ENCODE measurements around the gene KRTAP4-1. TPM values are rescaled to one million over a fixed set of nuclear protein-coding genes. Genes with fewer than 3 reads are reported as not detected.
"Not testable (repeated sequence)": the region's sequence is repeated elsewhere in the genome, so short reads cannot be mapped to it uniquely, and the experiment has no call there.

KRTAP4-1 gene
- total RNA-seq, 1 experiment from 2014 or later: not detected

GRCh38 chr17:41167561-41167960 is 17.1 kb downstream of the KRTAP4-1 start:
- no peaks in the 10 kb centered on the region for H3K4me1 Mint-ChIP-seq (ENCODE audit: low read depth, unreplicated experiment)
- CTCF ChIA-PET: no interaction called here

DNA sequence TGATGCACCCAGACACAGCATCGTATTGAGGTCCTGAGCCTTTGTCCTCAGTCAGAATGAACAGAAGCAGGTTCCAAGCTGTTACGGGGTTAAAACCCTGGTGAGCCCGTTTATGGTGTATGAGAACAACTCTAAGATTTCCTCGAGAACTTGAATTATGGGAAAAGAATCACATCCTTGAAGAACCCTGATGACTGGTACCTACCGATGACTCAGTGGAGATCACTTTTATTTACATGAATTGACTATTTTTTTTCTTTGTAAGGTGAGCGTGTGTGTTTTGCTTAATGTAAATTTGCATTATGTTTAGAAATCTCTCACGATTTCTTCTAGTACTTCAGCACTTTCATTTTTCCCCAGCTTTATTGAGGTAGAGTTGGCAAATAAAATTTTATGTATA is 20.9 kb downstream of the KRTAP4-1 start:
- no peaks in the 10 kb centered on the region for H3K9me3 Mint-ChIP-seq (ENCODE audit: low read depth, unreplicated experiment)
- TF ChIP-seq CTCF (IDR thresholded peaks at IDR 0.05; ENCODE audit: unreplicated experiment): no peak
- H3K36me3 Mint-ChIP-seq (ENCODE audit: insufficient read depth, unreplicated experiment): no peaks in the 10 kb centered on the region
- no peaks in the 10 kb centered on the region for H3K27me3 Mint-ChIP-seq (ENCODE audit: unreplicated experiment)
- no TSS peak for BruUV-seq (replicated peaks)
- H3K4me1 Mint-ChIP-seq (ENCODE audit: low read depth, unreplicated experiment): no peaks in the 10 kb centered on the region
- CTCF ChIA-PET: no interaction called here
- no peak overlapping the region for H3K27ac Mint-ChIP-seq (ENCODE audit: unreplicated experiment)
- intact Hi-C loops (cut with micrococcal nuclease; ENCODE audit: unreplicated experiment): no loop called here
- no peak for DNase-seq
- no peak overlapping the region for H3K4me3 Mint-ChIP-seq (ENCODE audit: low read depth, unreplicated experiment)

More at GRCh38 chr17:41167561-41167960, 17.1 kb downstream of the KRTAP4-1 start:
- Mint-ChIP-seq H3K4me3 (ENCODE audit: low read depth, unreplicated experiment) (no peak overlapping the region), H3K27me3 (ENCODE audit: unreplicated experiment) (no peaks in the 10 kb centered on the region), H3K9me3 (ENCODE audit: low read depth, unreplicated experiment) (no peaks in the 10 kb centered on the region), H3K36me3 (ENCODE audit: insufficient read depth, unreplicated experiment) (no peaks in the 10 kb centered on the region), H3K27ac (ENCODE audit: unreplicated experiment) (no peak overlapping the region)
- DNase-seq: no peak
- no TSS peak for BruUV-seq (replicated peaks)
- intact Hi-C loops (cut with micrococcal nuclease; ENCODE audit: unreplicated experiment): no loop called here
- no peak for TF ChIP-seq CTCF (IDR thresholded peaks at IDR 0.05; ENCODE audit: unreplicated experiment)

DNA sequence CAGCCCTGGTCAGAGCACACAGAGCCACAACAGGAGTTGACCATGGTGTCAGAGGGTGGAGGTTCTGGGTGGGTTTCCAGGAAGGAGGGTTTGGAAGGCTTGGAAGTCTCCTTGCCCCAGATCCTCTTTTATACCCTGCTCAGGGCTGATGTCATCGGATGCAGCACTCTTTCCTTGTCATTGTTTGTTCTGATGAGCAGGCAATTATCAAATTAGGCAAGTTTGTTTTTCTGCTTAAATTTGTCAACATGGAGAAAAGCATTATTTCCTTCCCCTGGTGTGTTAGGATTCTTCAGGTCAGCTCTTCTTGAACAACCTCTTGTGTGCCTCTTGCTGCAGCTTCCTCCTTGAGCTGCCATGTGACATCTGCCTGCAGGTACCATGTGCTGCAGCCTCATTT is 24.1 kb downstream of the KRTAP4-1 start, which contains the start of gene KRTAP4-4:
Gene KRTAP4-4 (minus strand): TSS at position 101 of the 400 bp plus-strand sequence. CDS start 57 bp downstream, at position 44.
- no peaks in the 10 kb centered on the region for H3K27me3 Mint-ChIP-seq (ENCODE audit: unreplicated experiment)
- H3K4me1 Mint-ChIP-seq (ENCODE audit: low read depth, unreplicated experiment): no peaks in the 10 kb centered on the region
- no peak for TF ChIP-seq CTCF (IDR thresholded peaks at IDR 0.05; ENCODE audit: unreplicated experiment)
- CTCF ChIA-PET: interaction anchor here (0.5 to 0.7 kb wide), 2 partner anchors 12 to 359 kb away, joined by 3 read pairs; no protein-coding TSS in a partner anchor
- H3K27ac Mint-ChIP-seq (ENCODE audit: unreplicated experiment): no peak within 1 kb of the TSS
- H3K4me3 Mint-ChIP-seq (ENCODE audit: low read depth, unreplicated experiment): no peak within 1 kb of the TSS
- no peak for DNase-seq
- BruUV-seq (replicated peaks): no TSS peak
- H3K36me3 Mint-ChIP-seq (ENCODE audit: insufficient read depth, unreplicated experiment): no peaks in the 10 kb centered on the region
- intact Hi-C loops (cut with micrococcal nuclease; ENCODE audit: unreplicated experiment): no loop called here
- H3K9me3 Mint-ChIP-seq (ENCODE audit: low read depth, unreplicated experiment): no peaks in the 10 kb centered on the region

DNA sequence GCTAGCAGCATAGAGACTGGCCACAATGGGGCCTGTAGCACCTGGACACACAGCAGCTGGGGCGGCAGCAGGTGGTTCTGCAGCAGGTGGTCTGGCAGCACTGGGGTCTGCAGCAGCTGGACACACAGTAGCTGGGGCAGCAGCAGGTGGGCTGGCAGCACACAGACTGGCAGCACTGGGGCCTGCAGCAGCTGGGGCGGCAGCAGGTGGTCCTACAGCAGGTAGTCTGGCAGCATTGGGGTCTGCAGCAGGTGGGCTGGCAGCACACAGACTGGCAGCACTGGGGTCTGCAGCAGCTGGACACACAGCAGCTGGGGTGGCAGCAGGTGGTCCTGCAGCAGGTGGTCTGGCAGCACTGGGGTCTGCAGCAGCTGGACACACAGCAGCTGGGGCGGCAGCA is 24.5 kb downstream of the KRTAP4-1 start:
- H3K27me3 Mint-ChIP-seq (ENCODE audit: unreplicated experiment); intact Hi-C loops (cut with micrococcal nuclease; ENCODE audit: unreplicated experiment); H3K4me1 Mint-ChIP-seq (ENCODE audit: low read depth, unreplicated experiment); DNase-seq; H3K4me3 Mint-ChIP-seq (ENCODE audit: low read depth, unreplicated experiment); BruUV-seq (replicated peaks); H3K9me3 Mint-ChIP-seq (ENCODE audit: low read depth, unreplicated experiment); H3K27ac Mint-ChIP-seq (ENCODE audit: unreplicated experiment); H3K36me3 Mint-ChIP-seq (ENCODE audit: insufficient read depth, unreplicated experiment): not testable (repeated sequence)
- CTCF ChIA-PET: interaction anchor here (0.5 kb wide), 1 partner anchor 13 kb away, joined by 3 read pairs; no protein-coding TSS in a partner anchor

DNA sequence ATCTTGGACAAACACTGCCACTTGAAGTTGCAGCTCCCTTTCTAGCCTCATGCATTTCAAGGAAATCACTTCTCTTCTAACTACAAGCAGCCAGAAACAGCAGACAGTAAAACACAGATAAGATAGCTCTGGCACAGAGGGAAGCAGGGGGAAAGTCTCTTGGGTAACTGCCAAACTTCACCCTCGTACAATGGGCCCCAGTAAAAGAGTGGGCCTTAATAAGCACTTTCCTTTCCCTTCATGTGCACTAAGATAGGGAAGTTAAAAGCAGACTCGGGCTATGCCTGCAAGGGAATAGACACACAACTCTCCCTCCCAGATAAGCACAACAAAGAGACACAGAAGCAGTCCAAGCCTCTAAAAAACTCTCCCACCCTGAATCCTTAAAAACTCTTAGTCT is 30.9 kb downstream of the KRTAP4-1 start:
- Mint-ChIP-seq H3K36me3 (ENCODE audit: insufficient read depth, unreplicated experiment) (no peaks in the 10 kb centered on the region), H3K4me1 (ENCODE audit: low read depth, unreplicated experiment) (peaks cover 3% of the 10 kb centered on the region), H3K9me3 (ENCODE audit: low read depth, unreplicated experiment) (no peaks in the 10 kb centered on the region), H3K4me3 (ENCODE audit: low read depth, unreplicated experiment) (no peak overlapping the region), H3K27me3 (ENCODE audit: unreplicated experiment) (no peaks in the 10 kb centered on the region), H3K27ac (ENCODE audit: unreplicated experiment) (no peak overlapping the region)
- intact Hi-C loops (cut with micrococcal nuclease; ENCODE audit: unreplicated experiment): no loop called here
- no peak for DNase-seq
- TF ChIP-seq CTCF (IDR thresholded peaks at IDR 0.05; ENCODE audit: unreplicated experiment): no peak
- CTCF ChIA-PET: no interaction called here
- BruUV-seq (replicated peaks): no TSS peak
